OCI-LY1 (cell line): ENCODE data around the gene COL11A1.

Experiments
- EZH2 ChIP-seq: fragments of 200-600 bp; sonication (generic), shearing (Covaris generic); IDR thresholded peaks from 2 replicates; pipeline ENCODE4 v1.8.0; 2017; ENCODE audit warnings: borderline replicate concordance, mixed run types, mild to moderate bottlenecking, antibody characterized with exemption, low read length, moderate library complexity, mixed read lengths
- TF ChIP-seq, protein P1 (sequence below): fragments of 200-600 bp; sonication (generic), shearing (Covaris generic); IDR thresholded peaks from 2 replicates; pipeline ENCODE4 v1.5.1; 2017; ENCODE audit warnings: mild to moderate bottlenecking, antibody characterized with exemption, low read length, moderate library complexity, mixed read lengths

- TF ChIP-seq, protein P1, sequence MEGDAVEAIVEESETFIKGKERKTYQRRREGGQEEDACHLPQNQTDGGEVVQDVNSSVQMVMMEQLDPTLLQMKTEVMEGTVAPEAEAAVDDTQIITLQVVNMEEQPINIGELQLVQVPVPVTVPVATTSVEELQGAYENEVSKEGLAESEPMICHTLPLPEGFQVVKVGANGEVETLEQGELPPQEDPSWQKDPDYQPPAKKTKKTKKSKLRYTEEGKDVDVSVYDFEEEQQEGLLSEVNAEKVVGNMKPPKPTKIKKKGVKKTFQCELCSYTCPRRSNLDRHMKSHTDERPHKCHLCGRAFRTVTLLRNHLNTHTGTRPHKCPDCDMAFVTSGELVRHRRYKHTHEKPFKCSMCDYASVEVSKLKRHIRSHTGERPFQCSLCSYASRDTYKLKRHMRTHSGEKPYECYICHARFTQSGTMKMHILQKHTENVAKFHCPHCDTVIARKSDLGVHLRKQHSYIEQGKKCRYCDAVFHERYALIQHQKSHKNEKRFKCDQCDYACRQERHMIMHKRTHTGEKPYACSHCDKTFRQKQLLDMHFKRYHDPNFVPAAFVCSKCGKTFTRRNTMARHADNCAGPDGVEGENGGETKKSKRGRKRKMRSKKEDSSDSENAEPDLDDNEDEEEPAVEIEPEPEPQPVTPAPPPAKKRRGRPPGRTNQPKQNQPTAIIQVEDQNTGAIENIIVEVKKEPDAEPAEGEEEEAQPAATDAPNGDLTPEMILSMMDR, result no peak
- TF ChIP-seq EZH2, result no peak
These were observed 210.8 kb downstream of the COL11A1 start for GRCh38 chr1:102897557-102897956.
